HG03139 (cell line): ENCODE measurements around the gene TEX28.
A peak's percentile ranks its signal among the peaks of the same experiment; 100 is the strongest.
"Not testable (repeated sequence)": the region's sequence is repeated elsewhere in the genome, so short reads cannot be mapped to it uniquely, and the experiment has no call there.

ENCODE experiments used
- ATAC-seq: cut with Tn5 transposase; IDR thresholded peaks from one replicate; pipeline ENCODE4 v1.9.1; 2021; ENCODE audit not compliant: unreplicated experiment

The TEX28 gene

DNA sequence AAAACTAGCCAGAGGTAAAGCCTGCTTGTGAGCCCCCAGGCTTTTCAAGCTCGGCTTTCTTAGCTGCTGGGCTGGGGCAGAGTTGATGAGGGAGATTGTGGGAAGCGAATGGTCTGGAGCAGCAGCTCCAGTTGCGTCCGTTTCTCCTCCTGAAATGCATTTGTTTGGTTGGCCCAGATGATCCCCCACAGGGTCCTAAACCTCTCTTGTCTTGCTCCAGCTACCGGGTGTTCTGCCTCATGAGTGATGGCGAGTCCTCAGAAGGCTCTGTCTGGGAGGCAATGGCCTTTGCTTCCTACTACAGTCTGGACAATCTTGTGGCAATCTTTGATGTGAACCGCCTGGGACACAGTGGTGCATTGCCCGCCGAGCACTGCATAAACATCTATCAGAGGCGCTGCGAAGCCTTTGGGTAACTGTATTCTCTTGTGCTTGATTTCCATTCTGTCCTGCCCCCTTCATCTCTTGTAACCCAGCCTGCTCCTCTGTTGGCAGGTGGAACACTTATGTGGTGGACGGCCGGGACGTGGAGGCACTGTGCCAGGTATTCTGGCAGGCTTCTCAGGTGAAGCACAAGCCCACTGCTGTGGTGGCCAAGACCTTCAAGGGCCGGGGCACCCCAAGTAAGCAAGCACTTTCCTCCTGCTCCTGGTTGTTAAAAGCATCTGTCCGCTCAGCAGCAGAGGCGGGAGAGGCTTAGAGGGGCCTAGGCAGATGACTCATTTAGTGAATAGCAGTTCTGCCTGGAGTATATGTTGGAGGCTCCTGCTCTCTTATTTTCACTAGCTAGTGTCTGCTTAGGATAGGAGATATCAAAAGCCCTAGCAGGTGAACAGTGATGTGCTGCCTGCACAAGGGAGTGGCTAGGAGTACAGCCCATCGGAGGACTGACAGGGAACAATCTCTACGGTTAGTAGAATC, 16.0 kb upstream of the TEX28 start:
- no peak for ATAC-seq

DNA sequence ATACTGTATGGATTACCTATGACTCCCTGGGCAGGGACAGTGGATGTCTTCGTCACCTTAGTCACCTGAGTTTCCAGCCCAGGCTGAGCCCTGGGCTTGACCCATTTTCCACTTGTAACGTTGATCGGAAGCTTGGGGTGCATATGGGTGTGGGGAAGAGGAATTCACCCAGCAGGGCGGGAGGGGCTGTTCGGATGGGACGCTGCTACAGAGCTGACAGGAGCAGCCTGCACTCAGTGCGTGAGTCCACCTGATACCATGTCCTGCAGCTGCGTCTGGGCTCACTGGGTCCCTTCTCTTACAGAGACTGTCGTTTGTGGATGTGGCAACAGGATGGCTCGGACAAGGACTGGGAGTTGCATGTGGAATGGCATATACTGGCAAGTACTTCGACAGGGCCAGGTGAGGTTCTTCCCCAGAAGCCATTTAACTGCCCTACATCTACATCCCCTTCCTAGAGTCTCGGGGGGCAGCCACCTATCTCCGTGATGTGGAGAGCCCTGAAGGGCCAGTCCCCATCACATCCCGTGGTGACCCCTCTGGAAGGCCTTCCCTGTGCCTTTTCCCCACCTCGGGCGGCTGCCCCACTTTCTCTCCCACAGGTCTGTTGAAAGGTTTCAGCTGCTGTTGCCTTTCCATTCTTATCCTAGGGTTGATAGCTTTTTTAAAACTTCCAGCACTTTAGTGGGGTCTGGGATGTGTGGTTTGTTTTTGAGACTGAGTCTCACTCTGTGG, 14.3 kb upstream of the TEX28 start:
- ATAC-seq = no peak

DNA sequence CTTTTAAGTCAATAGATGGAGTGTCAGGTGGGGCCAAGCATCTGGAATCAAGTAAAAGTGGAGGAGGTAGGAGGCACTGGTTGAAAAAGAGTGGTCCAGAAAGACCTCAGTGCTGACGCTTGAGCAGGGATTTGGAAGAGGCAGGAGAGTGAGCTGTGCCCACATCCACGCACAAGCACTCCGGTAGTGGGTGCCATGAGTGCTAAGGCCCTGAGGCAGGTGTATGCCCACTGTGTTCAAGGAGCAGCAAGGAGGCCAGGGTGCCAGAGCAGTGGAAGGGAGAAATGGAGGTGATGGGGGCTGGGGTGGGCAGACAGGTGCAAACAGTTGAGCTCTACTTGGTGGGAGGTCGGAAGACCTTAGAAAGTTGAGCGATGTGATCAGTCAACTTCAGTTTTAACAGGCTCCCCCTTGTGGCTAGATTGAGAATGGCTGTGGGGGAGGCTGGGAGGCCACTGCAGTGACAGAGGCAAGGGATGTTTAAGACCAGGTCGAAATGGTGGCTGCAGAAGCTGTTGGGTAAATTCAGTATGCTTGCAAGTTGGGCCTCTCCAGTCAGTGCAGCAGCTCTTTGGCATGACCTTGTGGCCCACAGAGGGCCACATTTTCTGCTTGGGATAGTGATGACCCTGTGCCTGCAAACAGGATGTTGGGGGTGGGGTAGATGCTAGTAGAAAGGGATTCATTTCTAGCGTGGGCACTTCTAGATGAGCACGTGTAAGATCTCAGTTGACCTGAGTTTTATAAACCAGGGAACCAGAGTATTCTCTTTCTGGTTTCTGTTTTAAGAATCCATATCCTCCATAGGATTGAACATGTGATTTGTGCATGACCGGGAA, 13.4 kb upstream of the TEX28 start:
- no peak for ATAC-seq

DNA sequence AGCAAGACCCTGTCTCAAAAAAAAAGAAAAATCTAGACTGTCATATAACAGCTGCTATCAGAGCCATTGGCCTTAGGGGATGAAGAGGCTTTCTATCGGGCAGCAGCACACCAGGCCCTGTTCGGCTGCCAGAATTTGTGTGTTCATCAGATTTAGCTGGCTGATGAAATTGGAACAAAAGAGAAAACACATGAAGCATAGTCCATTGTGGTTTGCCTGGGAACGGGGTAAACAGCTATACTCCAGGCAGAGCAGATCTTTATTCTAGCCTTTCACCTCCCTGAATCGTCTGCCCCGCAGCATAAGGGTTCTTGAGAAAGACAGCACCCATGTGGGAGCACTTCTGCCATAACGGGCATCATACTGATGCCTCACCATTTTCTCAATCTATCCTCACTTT, 12.3 kb upstream of the TEX28 start:
- no peak for ATAC-seq

DNA sequence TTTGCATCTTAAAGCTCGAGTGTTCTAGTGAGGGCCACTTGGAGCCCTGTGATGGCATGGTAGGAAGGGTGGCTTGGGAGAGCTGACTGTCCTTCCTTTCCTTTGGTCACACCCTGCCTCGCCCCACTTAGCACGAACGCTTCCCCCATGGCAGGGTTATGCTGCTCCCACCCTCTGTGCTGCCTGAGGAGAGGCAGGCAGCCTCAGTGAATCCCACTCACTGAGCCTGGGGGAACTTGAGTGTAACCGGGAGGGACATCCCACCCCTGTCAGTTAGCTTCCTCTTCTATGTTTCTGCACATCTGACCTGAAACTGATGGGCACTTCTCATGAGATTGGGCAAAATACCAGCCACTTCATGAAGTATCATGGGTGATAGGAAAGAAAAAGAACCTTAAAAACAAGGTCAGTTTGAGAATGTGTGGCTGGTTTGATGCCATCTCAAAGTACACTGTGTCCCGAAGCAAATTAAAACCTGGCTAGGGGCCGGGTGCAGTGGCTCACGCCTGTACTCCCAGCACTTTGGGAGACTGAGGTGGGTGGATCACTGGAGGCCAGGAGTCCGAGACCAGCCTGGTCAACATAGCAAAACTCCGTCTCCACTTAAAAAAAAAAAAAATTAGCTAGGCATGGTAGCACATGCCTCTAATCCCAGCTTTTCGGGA, 10.7 kb upstream of the TEX28 start:
- ATAC-seq = no peak

DNA sequence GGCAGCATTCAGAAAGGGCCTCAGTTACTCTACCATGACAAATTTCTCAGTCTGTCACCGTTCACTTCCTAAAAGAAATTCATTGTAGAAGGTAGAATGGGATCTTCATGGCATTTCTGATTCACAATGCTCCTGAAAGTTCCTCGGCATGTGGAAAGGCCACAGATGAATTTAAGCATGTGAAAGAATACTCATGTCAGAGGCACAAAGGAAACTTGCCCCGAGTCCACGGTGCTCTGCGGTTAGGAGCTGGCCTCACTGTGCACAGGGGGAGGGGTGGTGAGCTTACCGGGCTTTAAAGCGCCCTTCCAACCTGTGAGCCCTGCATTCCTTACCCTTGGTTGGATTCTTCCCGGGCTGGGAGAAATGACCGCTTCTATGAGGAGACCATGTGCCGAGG, 9.9 kb upstream of the TEX28 start:
- ATAC-seq = no peak

DNA sequence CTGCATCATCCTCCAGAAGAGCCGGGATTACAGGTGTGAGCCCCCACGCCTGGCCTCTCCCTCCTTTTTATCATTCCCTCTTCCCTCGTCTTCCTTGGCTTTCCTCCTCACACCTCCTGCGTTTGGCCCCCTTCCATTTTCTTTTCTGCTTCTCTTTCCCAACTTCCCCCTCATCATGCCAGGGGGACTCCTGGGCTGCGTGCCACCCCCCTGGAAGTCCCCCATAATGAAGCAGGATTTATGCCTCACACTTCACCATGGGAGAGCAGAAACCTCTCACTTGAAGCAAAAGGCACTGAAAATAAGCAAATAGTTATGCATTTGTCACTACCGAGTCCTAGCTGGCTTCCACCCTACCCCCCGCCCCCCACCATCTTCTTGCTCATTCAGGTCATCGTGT, 8.6 kb upstream of the TEX28 start:
- no peak for ATAC-seq

DNA sequence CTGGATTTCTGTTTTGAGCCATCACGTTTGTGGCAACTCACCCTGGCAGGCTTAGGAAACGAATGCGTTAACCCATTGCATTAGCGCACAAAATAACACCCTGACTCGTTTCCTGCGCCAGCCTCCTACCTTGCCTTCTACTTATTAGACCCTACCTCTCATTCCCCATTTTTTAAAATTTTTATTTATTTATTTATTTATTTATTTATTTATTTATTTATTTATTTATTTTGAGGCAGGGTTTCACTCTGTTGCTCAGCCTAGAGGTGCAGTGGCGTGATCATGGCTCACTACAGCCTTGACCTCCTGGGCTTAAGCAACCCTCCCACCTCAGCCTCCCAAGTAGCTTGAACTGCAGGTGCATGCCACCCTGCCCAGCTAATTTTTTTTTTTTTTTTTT, 8.1 kb upstream of the TEX28 start:
- ATAC-seq = not testable (repeated sequence)

DNA sequence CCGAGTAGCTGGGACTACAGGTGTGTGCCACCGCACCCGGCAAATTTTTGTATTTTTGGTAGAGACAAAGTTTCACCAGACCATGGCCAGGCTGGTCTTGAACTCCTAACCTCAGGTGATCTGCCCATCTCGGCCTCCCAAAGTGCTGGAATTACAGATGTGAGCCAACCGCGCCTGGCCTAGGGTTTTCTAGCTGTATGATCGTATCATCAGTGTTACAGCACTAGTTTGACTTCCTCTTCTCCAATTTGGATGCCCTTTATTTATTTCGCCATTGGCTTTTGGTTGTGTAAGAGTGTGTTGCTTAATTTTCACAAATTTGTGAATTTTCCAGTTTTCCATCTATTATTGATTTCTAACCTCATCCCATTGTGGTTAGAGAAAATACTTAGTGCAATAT, 5.9 kb upstream of the TEX28 start:
- ATAC-seq = no peak

DNA sequence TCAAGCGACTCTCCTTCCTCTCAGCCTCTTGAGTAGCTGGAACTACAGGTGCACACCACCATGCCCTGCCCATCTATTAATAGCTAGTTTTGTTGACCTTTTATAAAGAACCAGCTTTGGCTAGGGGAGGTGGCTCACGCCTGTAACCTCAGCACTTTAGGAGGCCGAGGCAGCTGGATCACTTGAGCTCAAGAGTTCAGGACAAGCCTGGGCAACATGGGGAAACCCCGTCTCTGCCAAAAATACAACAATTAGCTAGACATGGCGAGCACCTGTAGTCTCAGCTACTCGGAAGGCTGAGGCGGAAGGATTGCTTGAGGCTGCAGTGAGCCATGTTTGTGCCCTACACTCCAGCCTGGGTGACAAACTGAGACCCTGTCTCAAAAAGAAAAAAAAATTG, 3.4 kb upstream of the TEX28 start:
- ATAC-seq = no peak

DNA sequence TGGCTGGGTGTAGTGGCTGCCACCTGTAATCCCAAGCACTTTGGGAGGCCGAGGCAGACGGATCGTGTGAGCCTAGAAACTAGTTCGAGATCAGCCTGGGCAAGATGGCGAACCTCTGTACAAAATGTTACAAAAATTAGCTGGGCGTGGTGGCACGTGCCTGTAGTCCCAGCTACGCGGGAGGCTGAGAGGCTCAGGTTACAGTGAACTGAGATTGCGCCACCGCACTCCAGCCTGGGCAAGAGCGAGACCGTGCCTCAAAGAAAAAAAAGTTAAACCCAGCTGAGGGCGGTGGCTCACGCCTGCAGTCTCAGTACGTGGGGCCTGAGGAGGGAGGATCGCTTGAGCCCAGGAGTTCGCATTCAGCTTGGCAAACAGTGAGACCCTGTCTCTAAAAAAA, 1.8 kb upstream of the TEX28 start:
- ATAC-seq = no peak

DNA sequence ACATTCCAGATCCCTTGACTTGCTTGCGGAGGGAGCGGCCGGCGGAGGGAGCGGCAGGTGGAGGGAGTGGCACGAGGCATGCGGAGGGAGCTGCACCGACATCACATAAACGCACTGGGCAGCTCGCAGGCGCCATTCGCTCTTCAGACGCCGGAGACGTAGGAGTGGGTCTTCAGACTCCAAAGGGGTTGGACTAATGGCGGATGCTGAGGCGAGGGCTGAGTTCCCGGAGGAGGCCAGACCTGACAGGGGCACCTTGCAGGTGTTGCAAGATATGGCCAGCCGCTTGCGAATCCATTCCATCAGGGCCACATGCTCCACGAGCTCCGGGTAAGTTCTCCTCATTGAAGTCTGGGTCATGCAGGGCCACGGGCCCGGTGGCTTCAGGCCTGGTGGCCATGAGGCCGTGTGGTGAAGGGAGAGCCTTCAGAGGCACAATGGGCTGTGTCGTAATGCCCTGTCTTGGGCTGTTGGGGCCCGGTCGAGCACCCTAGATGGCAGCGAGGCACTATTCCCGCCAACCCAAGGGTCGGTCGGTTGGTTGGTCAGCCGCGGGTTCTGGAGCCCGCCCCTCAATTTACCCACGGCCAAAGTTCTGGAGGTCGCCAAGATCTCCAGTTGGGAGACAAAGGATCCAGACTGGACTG, 863 bp upstream of the TEX28 start, which contains the start of gene TKTL1:
TKTL1 (plus strand) TSS at position 132 of the 647 bp plus-strand sequence; CDS start at position 197, 65 bp downstream.
- no peak for ATAC-seq

DNA sequence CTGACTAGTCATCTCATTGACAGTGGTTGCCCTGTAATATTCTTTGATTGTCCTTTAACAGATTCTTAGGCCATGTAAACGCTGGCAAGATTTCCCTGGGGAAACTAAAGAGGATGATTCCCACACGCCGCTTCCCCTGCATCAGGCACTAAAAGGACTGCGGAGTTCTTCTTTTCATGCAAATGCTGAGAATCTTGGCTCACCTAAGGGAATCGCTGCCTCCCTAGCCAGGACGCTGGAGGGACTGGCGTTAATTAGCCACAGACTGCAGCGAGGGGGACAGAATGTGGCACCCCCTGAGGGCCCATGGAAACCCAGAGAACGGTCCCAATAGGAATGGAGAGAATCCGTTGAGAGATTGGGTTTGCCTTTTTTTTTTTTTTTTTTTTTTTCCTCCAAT, 8.5 kb downstream of the TEX28 start:
- ATAC-seq = not testable (repeated sequence)

DNA sequence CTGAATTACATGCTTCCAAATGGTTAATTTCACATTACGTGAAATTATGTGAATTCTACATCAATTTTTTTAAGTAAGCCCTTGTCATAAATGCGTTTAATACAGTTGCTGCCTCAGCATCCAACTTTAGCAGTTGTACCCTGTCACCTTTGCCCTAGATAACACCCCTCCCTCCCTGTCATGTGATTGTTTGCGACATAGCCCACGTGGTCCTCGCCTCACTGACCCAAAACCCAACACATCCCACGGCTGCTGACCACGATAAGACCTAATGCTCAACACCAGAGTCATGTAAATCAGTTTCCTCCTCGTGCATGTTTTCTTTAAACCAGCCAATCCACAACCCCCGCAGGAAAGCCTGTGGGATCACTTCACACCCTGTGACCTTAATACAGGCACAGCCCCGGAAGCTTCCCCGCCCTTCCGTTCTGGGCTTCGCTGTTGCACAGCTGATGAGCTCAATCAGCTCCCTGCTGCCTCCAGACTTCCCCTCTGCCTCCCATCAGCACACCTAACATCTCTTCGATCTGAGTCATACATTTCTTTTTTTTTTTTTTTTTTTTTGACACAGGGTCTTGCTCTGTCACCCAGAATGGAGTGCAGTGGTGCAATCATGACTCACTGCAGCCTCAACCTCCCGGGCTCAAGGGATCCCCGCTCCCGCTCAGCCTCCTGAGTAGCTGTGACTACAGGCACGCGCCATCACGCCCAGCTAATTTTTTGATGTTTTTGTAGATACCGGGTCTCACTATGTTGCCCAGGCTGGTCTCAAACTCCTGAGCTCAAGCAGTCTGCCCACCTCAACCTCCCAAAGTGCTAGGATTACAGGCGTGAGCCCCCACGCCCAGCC, 10.2 kb downstream of the TEX28 start:
- ATAC-seq = peak; percentile 73

DNA sequence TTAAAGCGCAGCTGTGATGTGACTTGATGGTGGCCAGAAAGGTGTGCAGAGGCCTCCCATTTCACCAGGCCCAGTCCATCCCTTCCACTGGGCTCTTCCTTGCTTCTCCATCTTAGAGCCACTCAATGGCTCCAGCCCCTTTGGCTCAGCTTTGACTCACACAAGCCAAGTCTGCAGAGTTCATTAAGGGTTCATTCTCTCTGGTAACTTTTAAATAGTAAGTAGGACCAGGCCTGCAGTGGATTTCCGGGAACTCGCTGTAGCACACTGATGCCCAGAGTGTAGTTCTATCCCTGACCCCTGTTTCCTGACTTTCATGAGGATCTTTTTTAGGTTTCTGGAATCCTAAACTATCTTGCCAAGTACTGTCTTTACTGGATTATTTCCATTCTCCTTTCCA, 25.7 kb downstream of the TEX28 start:
- not testable (repeated sequence) for ATAC-seq

DNA sequence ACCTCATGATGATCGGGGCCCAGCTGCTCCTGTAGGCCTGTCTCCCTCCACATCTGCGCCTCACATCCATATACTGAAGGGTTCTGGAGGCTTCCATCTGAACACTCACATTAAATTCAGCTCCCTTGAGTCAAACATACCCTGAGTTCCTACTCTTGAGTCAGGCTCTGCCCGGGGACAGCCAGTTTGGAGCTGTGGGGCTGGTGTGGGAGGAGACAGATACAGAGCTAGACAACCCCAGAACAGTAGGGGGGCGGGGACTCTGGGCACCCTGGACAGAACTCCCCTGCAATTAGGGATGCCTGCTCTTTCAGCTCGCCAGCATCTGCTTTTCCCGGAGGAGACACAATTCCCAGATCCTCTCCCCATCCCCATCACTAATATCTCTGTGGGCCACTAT, 31.9 kb downstream of the TEX28 start:
- not testable (repeated sequence) for ATAC-seq

DNA sequence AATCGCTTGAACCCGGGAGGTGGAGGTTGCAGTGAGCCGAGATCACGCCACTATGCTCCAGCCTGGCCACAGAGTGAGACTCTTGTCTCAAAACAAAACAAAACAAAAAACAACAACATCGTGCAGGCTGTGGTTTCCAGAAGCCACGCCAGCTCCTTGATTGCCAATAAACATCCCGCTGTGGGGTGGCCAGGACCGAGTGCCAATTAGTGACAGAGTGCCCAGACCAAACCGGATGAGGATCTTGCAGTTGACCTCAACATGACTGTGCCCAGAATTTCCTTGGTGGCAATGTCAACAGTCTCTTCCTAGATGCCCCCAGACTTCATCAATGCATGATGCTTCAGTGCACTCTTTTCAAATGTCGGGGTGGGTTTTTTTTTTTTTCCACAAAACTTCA, 36.2 kb downstream of the TEX28 start:
- ATAC-seq = not testable (repeated sequence)

DNA sequence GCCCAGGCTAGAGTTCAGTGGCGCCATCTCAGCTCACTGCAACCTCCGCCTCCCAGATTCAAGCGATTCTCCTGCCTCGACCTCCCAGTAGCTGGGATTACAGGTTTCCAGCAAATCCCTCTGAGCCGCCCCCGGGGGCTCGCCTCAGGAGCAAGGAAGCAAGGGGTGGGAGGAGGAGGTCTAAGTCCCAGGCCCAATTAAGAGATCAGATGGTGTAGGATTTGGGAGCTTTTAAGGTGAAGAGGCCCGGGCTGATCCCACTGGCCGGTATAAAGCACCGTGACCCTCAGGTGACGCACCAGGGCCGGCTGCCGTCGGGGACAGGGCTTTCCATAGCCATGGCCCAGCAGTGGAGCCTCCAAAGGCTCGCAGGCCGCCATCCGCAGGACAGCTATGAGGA, 37.6 kb downstream of the TEX28 start, which contains the start of gene OPN1MW3:
OPN1MW3 (plus strand) TSS at position 301 of the 400 bp plus-strand sequence; CDS start at position 339, 38 bp downstream.
- not testable (repeated sequence) for ATAC-seq

DNA sequence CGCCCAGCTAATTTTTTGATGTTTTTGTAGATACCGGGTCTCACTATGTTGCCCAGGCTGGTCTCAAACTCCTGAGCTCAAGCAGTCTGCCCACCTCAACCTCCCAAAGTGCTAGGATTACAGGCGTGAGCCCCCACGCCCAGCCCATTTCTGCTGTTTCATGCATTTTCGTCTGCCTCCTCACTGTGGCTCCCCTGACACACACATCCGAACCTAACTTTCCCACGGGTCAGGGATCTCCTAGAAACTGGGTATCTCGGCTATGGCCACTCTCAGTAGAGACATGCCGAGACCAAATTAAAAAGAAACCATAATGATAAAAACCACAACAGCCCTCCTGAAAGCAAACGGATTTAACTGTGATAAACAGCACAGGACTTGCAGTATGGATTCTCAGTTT, 46.8 kb downstream of the TEX28 start:
- ATAC-seq = not testable (repeated sequence)
